ENCODE results near the gene HCAR1.
"Not testable (repeated sequence)": the region's sequence is repeated elsewhere in the genome, so short reads cannot be mapped to it uniquely, and the experiment has no call there.

HCAR1 gene

DNA sequence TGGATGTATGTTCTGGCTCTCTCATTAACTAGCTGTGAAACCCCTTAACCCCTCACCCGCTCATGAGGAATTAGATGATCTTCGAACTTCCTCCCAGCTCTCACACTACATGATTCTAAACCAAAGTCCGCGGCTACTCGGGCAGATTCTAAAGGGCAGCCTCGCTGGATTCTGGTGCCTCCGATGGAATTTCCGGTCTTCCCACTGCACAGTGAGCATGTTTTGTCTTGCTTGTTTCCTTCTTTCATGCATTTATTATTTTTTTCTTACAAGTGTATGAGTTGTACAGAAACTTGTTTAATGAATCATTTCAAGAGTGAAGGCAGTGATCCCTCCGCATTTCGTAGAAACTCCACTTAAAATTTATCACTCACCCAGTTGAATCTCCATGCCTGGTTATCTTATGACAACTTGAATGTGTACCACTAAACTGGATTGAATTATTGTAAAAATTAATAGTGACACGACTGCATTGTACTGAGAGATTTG is 9.5 kb downstream of the HCAR1 start:
- no peak for DNase-seq (ENCODE audit: low spot score)

DNA sequence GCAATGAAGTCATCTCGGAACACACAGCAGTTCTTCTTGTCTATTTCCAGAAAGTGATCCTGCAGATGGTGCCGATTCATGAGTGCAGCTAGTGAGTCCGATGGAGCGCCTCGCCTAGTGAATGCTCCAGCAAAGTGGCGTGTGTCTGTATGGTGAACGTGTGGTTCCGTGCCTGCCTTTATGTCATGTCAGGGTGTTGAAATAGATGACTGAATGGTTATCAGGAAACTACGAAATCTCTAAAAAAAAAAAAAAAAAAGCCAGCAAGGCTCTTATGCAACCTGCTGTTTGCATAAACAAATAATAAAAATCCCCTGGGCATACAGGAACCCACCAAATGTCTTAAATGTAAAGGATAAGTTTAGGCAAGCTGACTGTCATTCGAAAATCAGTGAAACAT is 14.0 kb downstream of the HCAR1 start, which contains the start of gene HCAR3:
Gene HCAR3 (minus strand): TSS at position 154 of the 400 bp plus-strand sequence. CDS start 74 bp downstream, at position 80.
- DNase-seq (ENCODE audit: low spot score): not testable (repeated sequence)

DNA sequence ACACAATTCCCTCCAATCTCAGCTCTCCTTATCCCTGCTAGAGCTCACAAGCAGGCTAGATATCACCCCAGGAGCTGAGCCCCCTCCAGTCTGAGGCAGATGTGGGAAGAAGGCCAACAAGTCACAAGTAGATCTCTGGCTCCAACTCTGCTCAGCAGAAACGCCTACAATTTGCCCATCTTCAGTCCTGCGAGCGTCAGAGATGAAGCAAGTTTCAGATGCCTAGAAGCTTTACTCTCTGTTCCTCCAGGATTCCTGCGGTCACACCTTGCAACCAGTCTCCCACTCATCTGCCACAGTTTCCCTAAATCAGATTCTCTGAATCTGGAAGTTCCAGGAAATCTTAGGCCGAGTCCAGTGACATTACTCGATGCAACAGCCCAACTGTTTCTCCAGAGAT is 15.4 kb downstream of the HCAR1 start:
- not testable (repeated sequence) for DNase-seq (ENCODE audit: low spot score)

DNA sequence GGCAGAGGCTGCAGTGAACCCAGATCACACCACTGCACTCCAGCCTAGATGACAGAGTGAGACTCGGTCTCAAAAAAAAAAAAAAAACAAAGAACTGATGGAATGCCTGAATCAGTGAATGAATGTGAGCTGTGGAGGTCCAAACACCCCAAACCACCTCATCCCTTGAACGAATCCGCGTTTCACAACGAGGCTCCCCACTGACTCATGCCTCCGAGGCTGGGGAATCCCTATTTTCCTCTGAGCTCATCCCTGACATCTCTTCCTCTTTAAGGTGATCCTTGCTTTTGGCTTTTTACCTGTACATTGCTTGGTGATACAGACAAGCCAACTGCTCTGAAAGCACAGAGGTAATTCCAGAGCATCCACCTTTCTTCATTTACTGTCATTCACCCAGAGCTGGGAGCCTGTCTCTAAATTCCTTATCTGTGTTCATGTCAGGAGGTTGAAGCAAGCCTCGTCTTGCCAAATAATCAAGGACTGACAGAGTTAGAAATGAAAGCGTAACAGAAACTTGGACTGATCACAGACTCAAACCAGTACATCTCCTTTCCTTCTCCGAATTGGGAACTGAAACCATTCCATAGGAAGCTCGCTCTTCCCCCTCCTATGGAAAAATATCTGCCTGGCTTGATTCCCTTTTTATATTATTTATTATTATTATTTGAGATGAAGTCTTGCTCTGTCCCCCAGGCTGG is 17.0 kb downstream of the HCAR1 start:
- DNase-seq (ENCODE audit: low spot score): not testable (repeated sequence)

DNA sequence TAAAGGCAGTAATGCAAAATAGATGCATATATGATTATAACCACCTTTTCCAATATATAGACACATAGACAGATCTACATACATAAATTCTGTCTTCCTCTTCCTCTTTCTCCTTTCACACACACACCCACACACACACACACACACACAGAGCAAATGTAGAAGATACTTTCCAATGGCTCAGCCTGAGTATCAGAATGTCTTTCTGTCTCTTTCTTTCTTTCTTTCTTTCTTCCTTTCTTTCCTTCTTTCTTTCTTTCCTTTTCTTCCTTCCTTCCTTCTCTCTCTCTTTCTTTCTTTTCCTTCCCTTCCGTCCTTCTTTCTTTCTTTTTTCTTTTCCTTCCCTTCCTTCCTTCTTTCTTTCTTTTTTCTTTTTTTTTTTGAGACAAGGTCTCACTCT is 19.4 kb downstream of the HCAR1 start:
- DNase-seq (ENCODE audit: low spot score): not testable (repeated sequence)

DNA sequence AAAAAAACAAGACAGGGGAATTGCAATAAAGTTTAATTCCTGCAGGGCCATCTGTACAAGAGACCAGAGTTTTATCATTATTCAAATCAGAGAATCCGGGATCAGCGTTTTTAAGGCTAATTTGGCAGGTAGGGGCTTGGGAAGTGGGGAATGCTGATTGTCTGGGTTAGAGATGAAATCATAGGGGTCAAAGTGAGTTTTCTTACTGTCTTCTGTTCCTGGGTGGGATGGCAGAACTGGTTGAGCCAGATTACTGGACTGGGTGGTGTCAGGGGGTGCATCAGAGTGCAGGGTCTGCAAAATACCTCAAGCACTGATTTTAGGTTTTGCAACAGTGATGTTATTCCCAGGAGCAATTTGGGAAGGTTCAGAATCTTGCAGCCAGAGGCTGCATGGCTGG is 20.3 kb downstream of the HCAR1 start:
- DNase-seq (ENCODE audit: low spot score): not testable (repeated sequence)

DNA sequence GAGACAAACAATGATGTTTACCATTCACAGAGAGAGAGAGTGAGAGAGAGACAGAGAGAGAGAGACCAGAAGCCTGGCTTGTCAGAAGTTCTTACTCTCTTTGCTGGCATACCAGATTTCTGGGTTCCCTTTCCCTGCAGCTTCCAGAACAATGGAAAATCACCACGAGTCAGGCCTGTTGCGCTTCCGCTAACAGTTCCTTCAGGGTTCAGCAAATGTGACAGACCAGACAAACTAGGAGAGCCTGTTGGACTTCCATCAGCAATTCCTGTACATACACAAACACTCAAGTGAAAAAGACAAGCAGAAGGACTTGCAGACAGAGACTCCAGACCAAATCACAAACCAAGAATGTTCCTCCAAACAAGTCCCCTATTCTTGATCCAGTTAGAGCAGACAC is 21.4 kb downstream of the HCAR1 start:
- DNase-seq (ENCODE audit: low spot score): not testable (repeated sequence)

DNA sequence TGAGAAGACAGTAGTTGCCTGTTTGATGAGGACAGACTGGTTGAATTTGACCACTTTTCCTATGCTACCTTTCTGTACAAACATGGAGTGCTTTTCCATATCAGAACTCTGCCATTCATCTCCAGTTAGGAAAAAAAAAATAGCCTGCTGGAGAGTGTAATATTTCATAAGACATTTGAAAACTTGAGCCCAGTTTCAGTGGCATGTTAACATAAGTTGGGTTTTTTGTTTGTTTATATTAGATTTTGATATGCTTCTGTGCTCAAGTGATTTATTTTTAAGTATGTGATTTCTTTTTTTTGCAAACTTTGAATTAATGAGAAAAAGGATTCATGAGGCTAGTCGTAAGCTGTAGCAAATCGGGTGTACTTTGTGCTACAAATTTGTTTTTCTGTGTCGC is 26.8 kb downstream of the HCAR1 start:
- not testable (repeated sequence) for DNase-seq (ENCODE audit: low spot score)

DNA sequence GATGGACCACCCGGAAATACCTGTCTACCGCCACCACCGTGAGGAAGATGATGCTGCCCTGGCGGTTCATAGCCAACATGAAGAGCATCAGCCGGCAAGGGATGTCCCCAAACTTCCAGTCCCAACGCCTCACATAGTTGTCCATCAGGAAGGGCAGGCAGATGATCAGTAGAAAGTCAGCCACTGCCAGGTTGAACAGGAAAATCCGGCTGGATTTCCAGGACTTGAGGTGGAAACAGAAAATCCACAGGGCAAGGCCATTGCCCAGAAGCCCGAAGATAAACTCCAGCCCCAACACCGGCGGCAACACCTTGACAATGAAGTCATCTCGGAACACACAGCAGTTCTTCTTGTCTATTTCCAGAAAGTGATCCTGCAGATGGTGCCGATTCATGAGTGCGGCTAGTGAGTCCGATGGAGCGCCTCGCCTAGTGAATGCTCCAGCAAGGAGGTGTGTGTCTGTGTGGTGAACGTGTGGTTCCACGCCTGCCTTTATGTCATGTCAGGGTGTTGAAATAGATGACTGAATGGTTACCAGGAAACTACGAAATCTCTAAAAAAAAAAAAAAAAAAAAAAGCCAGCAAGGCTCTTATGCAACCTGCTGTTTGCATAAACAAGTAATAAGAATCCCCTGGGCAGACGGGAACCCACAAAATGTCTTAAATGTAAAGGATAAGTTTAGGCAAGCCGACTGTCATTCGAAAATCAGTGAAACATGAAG is 27.6 kb downstream of the HCAR1 start, which contains the start of gene HCAR2:
Gene HCAR2 (minus strand): TSS at position 468 of the 722 bp plus-strand sequence. CDS start 74 bp downstream, at position 394.
- not testable (repeated sequence) for DNase-seq (ENCODE audit: low spot score)

DNA sequence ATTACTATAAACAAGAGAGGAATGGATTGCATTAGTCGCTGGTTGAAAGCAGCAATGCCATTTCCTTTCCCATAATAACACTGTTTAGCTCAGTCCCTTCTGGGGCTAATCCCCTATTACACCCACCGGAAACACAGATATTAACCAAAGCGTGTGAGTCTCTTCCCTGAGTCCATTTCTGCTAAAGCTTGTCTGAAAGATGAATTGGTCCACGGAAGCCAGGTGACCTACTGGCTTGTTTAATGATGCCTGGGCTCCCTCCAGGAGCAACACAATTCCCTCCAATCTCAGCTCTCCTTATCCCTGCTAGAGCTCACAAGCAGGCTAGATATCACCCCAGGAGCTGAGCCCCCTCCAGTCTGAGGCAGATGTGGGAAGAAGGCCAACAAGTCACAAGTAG is 29.2 kb downstream of the HCAR1 start:
- DNase-seq (ENCODE audit: low spot score): not testable (repeated sequence)

DNA sequence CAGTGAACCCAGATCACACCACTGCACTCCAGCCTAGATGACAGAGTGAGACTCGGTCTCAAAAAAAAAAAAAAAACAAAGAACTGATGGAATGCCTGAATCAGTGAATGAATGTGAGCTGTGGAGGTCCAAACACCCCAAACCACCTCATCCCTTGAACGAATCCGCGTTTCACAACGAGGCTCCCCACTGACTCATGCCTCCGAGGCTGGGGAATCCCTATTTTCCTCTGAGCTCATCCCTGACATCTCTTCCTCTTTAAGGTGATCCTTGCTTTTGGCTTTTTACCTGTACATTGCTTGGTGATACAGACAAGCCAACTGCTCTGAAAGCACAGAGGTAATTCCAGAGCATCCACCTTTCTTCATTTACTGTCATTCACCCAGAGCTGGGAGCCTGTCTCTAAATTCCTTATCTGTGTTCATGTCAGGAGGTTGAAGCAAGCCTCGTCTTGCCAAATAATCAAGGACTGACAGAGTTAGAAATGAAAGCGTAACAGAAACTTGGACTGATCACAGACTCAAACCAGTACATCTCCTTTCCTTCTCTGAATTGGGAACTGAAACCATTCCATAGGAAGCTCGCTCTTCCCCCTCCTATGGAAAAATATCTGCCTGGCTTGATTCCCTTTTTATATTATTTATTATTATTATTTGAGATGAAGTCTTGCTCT is 30.5 kb downstream of the HCAR1 start:
- DNase-seq (ENCODE audit: low spot score): not testable (repeated sequence)

DNA sequence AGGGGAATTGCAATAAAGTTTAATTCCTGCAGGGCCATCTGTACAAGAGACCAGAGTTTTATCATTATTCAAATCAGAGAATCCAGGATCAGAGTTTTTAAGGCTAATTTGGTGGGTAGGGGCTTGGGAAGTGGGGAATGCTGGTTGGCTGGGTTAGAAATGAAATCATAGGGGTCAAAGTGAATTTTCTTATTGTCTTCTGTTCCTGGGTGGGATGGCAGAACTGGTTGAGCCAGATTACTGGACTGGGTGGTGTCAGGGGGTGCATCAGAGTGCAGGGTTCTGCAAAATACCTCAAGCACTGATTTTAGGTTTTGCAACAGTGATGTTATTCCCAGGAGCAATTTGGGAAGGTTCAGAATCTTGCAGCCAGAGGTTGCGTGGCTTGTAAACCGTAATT is 33.7 kb downstream of the HCAR1 start:
- DNase-seq (ENCODE audit: low spot score): not testable (repeated sequence)

DNA sequence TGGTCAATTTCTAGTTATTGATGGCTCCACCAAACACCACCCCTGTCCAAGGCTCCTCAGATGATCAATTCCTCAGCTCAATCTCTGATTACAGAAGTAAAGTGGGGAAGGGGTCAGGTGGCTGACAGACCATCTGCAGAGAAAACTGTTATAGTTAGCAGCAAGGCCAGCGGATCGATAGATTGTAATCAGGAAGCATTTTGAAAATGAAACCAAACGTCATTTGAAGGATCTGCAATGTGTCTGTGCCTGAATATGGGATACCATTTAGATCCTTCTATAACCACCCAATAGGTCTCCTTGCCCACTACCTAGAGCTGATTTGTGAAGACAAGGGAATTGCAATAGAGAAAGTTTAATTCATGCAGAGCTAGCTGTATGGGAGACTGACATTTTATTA is 39.1 kb downstream of the HCAR1 start:
- DNase-seq (ENCODE audit: low spot score): no peak

DNA sequence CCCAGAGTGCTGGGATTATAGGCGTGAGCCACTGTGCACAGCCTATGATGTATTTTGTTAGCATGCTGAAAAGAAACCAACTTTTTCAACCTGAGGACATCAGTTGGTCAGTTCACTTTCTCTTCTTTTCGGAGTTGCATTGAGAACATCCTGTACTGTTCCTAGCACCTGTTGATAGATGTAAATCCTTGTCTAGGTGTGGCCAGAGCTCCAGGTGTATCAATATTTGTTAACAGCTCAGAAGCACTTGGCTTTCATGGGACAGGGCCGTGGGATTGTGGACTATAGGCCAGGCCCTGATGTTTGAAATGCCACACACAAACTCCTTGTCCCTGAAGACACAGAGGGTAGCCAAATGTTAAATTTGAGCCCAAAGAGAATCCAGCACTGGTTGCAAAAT is 42.4 kb downstream of the HCAR1 start:
- no peak for DNase-seq (ENCODE audit: low spot score)

DNA sequence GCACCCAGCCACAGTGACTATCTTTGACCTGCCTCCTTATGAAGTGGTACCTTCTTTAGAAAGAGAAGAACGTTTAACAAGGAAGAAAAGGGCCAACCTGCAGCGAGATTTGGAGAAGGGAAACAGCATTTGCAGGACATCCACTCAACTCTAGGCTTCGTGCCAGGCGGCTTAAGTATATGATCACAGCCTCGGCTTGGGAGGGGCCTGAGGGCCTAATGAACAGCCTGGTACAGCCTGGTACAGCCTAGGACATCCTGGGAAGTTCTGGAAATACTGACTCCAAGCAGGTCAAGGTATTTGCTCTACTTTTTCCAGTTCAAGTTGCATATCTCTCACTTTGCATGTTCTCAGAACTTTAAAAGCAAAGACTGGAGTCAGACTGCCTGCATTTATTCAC is 43.6 kb downstream of the HCAR1 start:
- DNase-seq (ENCODE audit: low spot score): no peak

DNA sequence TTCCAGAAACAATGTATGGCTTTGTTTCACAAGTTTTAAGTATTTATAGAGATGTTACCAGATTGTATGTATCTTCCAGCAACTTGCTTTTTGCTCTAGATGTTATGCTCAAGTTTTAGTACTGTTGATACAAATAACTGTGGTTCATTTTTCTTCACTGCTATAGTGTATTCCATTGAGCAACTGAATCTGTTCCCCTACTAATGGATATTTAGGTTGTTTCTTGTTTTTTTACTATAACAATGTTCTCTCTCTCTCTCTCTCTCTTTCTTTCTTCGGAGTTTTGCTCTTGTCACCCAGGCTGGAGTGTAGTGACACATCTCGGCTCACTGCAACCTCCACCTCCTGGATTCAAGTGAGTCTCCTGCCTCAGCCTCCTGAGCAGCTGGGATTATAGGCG is 44.1 kb downstream of the HCAR1 start:
- no peak for DNase-seq (ENCODE audit: low spot score)

DNA sequence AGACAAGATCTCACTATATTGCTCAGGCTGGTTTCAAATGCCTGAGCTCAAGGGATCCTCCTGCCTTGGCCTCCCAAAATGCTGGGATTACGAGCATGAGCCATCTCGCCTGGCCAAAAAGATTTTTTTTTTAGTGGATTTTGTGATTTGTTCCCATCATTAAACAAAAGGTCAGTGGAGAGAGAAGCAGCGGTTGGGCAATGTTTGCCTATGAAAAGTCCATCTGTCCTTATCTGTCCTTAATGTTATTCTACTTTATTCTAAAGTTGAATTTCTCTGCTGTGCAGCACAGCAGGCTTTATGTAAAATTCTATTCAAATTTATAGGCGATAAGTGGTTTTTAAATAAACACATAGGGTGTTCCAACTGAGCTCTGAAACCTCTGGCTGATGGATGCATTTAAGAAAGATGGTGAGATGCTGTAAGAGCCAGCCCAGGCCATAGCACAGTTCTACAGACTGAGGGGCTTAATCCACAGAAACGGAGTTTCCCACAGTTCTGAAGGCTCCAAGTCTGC is 46.3 kb downstream of the HCAR1 start:
- DNase-seq (ENCODE audit: low spot score): no peak

DNA sequence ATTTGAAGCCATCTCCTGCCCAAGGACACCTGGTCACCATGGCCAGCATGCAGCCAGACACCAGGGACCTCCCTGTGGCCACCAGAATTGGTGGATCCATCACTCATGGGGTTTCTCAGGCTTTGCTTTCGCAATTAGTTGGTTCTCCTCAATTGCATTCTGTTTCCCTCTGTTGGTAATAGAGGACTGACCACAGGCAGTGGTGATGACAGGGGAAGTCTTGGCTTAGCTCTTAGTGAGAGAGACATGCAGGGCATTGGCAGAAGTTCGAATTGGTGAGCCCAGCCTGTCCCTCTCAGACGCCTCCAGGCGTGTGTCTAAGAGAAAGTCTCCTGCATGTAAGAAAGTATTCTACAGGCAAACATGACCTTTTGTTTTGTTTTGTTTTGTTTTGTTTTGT is 48.8 kb downstream of the HCAR1 start:
- no peak for DNase-seq (ENCODE audit: low spot score)

DNA sequence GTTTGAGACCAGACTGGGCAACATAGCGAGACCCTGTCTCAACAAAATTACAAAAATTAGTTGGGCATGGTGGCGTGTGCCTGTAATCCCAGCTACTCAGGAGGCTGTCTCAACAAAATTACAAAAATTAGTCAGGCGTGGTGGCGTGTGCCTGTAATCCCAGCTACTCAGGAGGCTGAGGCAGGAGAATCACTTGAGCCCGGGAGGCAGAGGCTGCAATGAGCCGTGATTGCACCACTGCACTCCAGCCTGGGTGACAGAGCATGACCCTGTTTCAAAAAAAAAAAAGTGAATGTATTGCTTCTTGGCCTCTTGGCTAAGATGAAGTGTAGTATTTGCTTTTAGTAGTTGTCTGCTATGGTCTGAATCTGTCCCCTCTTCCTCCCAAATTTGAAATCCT is 49.7 kb downstream of the HCAR1 start:
- not testable (repeated sequence) for DNase-seq (ENCODE audit: low spot score)

DNA sequence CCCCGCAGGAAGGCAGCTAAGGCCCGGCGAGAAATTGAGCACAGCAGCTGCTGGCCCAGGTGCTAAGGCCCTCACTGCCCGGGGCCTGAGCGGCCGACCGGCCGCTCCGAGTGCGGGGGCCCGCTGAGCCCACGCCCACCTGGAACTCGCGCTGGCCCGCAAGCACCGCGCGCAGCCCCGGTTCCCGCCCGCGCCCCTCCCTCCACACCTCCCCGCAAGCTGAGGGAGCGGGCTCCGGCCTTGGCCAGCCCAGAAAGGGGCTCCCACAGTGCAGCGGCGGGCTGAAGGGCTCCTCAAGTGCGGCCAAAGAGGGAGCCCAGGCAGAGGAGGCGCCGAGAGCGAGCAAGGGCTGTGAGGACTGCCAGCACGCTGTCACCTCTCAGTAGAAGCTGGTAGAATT is 53.9 kb downstream of the HCAR1 start:
- DNase-seq (ENCODE audit: low spot score): not testable (repeated sequence)
